ENCODE results near the gene MPHOSPH6.

DNA sequence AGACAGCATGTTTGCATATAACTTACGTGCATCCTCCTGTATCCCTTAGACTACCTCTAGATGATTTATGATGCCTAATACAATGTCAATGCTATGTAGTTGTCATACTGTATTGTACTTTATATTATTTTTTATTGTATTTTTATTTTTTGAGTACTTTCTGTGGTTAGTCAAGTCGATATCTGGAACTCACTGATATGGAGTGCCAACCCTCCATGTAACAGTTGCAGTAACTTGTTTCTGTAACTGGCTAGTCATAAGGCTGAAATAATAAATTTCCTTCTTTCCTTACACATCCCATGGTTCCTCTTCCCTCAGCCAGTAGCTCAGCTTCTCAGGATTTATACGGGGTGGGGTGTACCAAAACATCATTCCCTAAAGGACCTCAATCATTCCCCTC, 23.5 kb downstream of the MPHOSPH6 start:
- TF ChIP-seq, protein P1, sequence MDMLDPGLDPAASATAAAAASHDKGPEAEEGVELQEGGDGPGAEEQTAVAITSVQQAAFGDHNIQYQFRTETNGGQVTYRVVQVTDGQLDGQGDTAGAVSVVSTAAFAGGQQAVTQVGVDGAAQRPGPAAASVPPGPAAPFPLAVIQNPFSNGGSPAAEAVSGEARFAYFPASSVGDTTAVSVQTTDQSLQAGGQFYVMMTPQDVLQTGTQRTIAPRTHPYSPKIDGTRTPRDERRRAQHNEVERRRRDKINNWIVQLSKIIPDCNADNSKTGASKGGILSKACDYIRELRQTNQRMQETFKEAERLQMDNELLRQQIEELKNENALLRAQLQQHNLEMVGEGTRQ (IDR thresholded peaks at IDR 0.05; ENCODE audit: low read depth, low read length): no peak
- TF ChIP-seq CTCF (conservative IDR thresholded peaks at IDR 0.05; ENCODE audit: low read depth, low read length): no peak
- no peak for TF ChIP-seq MAFK (IDR thresholded peaks at IDR 0.05; ENCODE audit: low read depth, low read length)
- no peak for TF ChIP-seq CEBPB (IDR thresholded peaks at IDR 0.05; ENCODE audit: low read depth, low read length)
- TF ChIP-seq POLR2A (IDR thresholded peaks at IDR 0.05; ENCODE audit: low read depth, low read length): no peak
- TF ChIP-seq MAZ (IDR thresholded peaks at IDR 0.05; ENCODE audit: borderline replicate concordance, low read depth, low read length): no peak
- no peak for TF ChIP-seq NFE2L2 (IDR thresholded peaks at IDR 0.05; ENCODE audit: low read depth, low read length)

Data from IMR-90 (cell line).